K562 (cell line): ENCODE measurements around the gene CREB5. TPM values are rescaled to one million over a fixed set of nuclear protein-coding genes. Genes with fewer than 3 reads are reported as not detected.

ENCODE experiments used
- ATAC-seq: fragments of 200-7000 bp; cut with Tn5 transposase; 3 replicates; pipeline ENCODE4 v1.9.1; 2020; ENCODE audit warnings: moderate library complexity
- BruUV-seq: library from RNA; stranded (reverse); fragments of 400-500 nt; replicated peaks from 2 replicates; lab custom pipeline; 2021; lab: Mats Ljungman, UMichigan
- CTCF ChIA-PET: fragments of 300-600 bp; formaldehyde crosslinking; extraction: SDS; loops from one replicate; lab custom pipeline; 2021; ENCODE audit warnings: low intra/inter-chr PET ratio; lab: Yijun Ruan, JAX
- POLR2A ChIA-PET: fragments of 300-600, 350-650 bp; sonication (Branson Sonifier 250); formaldehyde crosslinking; extraction: SDS; loops from one replicate; lab custom pipeline; 2021; ENCODE audit warnings: antibody characterized with exemption, inconsistent platforms; lab: Yijun Ruan, JAX
- DNase-seq, 4 experiments: peaks; one replicate each; pipeline versions ENCODE4 v3.0.0 to v3.0.0-alpha.2; 2011 to 2018; ENCODE audit warnings: low spot score in 3 of 4, mixed read lengths in 3 of 4; ENCODE audit errors: extremely low read depth in 1 of 4
- FAIRE-seq: peaks from 2 replicates; lab custom pipeline; 2011; peaks lifted over from hg19 to GRCh38; lab: Jason Lieb, UNC
- H2AFZ ChIP-seq: 2 replicates; pipeline ENCODE4 v1.6.0; 2011; ENCODE audit warnings: low read depth, low read length, control low read depth, inconsistent platforms
- H3K27ac ChIP-seq: fragments of 200-600 bp; 3 replicates; pipeline ENCODE4 v1.8.0; 2011; ENCODE audit warnings: low read depth, mild to moderate bottlenecking, control low read depth, inconsistent platforms, low read length, moderate library complexity, mixed read lengths; ENCODE audit errors: extremely low read depth
- H3K27me3 ChIP-seq, 2 experiments: fragments of 300-600 bp in 1 of 2; 2 replicates in 1 of 2; 3 replicates in 1 of 2; pipeline versions ENCODE4 v1.6.0 to v1.8.0; 2011; ENCODE audit warnings: inconsistent platforms in 2 of 2, low read length in 2 of 2, mild to moderate bottlenecking in 1 of 2, mixed read lengths in 1 of 2, moderate library complexity in 1 of 2; ENCODE audit not compliant: control insufficient read depth in 2 of 2, insufficient read depth in 2 of 2
- H3K36me3 ChIP-seq: fragments of 300-600 bp; 3 replicates; pipeline ENCODE4 v1.8.0; 2011; ENCODE audit warnings: mild to moderate bottlenecking, low read length, inconsistent platforms; ENCODE audit not compliant: control insufficient read depth, insufficient read depth
- H3K4me1 ChIP-seq, 2 experiments: fragments of 200-600 bp in 1 of 2; replicated peaks in 1 of 2; 2 replicates in 1 of 2; 3 replicates in 1 of 2; pipeline versions ENCODE4 v1.5.1 to v1.8.0; 2011; ENCODE audit warnings: inconsistent platforms in 2 of 2, low read length in 2 of 2, mild to moderate bottlenecking in 1 of 2, mixed read lengths in 1 of 2, moderate library complexity in 1 of 2; ENCODE audit not compliant: control insufficient read depth in 2 of 2, insufficient read depth in 2 of 2
- H3K4me2 ChIP-seq: 2 replicates; pipeline ENCODE4 v1.6.1; 2011; ENCODE audit warnings: low read length, control low read depth, inconsistent platforms, mixed read lengths; ENCODE audit not compliant: insufficient read depth
- H3K4me3 ChIP-seq: fragments of 200-600 bp; sonication (generic), shearing (Covaris generic); 2 replicates; pipeline ENCODE4 v1.5.1; 2016; ENCODE audit warnings: control low read depth, inconsistent platforms
- H3K79me2 ChIP-seq: fragments of 200-600 bp; 3 replicates; pipeline ENCODE4 v1.8.0; 2011; ENCODE audit warnings: low read length, inconsistent platforms; ENCODE audit not compliant: control insufficient read depth, insufficient read depth
- H3K9ac ChIP-seq, 2 experiments: 2 replicates each; pipeline versions ENCODE4 v1.6.0 to v1.6.1; 2011; ENCODE audit warnings: low read depth in 2 of 2, low read length in 2 of 2, control low read depth in 1 of 2, inconsistent platforms in 1 of 2, mild to moderate bottlenecking in 1 of 2, mixed read lengths in 1 of 2; ENCODE audit not compliant: insufficient read depth in 1 of 2
- H3K9me1 ChIP-seq: one replicate; pipeline ENCODE4 v1.6.0; 2011; ENCODE audit warnings: inconsistent platforms, mild to moderate bottlenecking, low read length, moderate library complexity; ENCODE audit not compliant: control insufficient read depth, insufficient read depth
- H3K9me3 ChIP-seq: replicated peaks from 2 replicates; pipeline ENCODE4 v1.5.1; 2011; ENCODE audit warnings: low read depth, low read length, inconsistent platforms; ENCODE audit not compliant: control insufficient read depth, insufficient read depth
- H4K20me1 ChIP-seq: replicated peaks from 2 replicates; pipeline ENCODE4 v1.6.1; 2011; ENCODE audit warnings: low read length, inconsistent platforms, mixed read lengths; ENCODE audit not compliant: control insufficient read depth, insufficient read depth
- RFX1 ChIP-seq: fragments of 450-650 bp; IDR thresholded peaks from 2 replicates; pipeline ENCODE4 v1.6.1; 2016; ENCODE audit warnings: mild to moderate bottlenecking, moderate library complexity
- VEZF1 ChIP-seq: fragments of 200-800 bp; sonication (Bioruptor generic); IDR thresholded peaks from 2 replicates; pipeline ENCODE4 v1.6.1; 2017; ENCODE audit warnings: missing genetic modification characterization, missing compliant biosample characterization
- XRCC4 ChIP-seq: IDR thresholded peaks from one replicate; pipeline ENCODE4 v1.6.1; 2011; ENCODE audit not compliant: insufficient read depth, insufficient read length; ENCODE audit errors: extremely low read depth
- WGBS: fragments of 100-300 bp; shearing (Covaris generic); methylation state at CpG from one replicate; pipeline ENCODE4 v1.1.6; 2016; ENCODE audit warnings: low coverage, mixed read lengths; ENCODE audit not compliant: insufficient coverage; ENCODE audit errors: missing lambda C conversion rate; 5-methylcytosine and 5-hydroxymethylcytosine counted together
- in situ Hi-C: fragments of 300-500 bp; cut with MboI; formaldehyde crosslinking; loops from 4 replicates; pipeline ENCODE4 v1.15.0; 2018; ENCODE audit warnings: inconsistent platforms, mixed read lengths
- intact Hi-C: fragments of 100-400 bp; cut with micrococcal nuclease; formaldehyde crosslinking; loops from 2 replicates; pipeline ENCODE4 v1.14.2; 2022
- polyA plus RNA-seq, 8 experiments: library from polyadenylated mRNA; depleted of rRNA in 4 of 8; stranded (reverse) in 5 of 8; unstranded in 3 of 8; fragments of >200 nt; fragmentation: Nextera tagmentation in 2 of 8; fragmentation: Illumina TruSeq in 1 of 8; extraction: Ambion mirVana in 2 of 8; extraction: Trizol in 1 of 8; gene quantifications; 2 replicates each; pipeline versions ENCODE4 v1.2.1 to v1.2.3, GENCODE V29; 2011 to 2014; ENCODE audit warnings: inconsistent platforms in 1 of 8, missing spikeins in 1 of 8
- total RNA-seq, 7 experiments: library from RNA; depleted of rRNA in 6 of 7; stranded (reverse); fragments of >200 nt in 6 of 7; fragmentation: Illumina TruSeq in 2 of 7; extraction: Trizol in 2 of 7; gene quantifications; 2 replicates each; pipeline versions ENCODE4 v1.2.1 to v1.2.3, GENCODE V29; 2011 to 2021; ENCODE audit warnings: low replicate concordance in 1 of 7

CREB5 gene
- total and polyA plus RNA-seq, 9 of the 15 experiments (the other 6 are each of a cell fraction or from before 2014, with no cell fraction given), result 0.33 to 6.4 (median 1.8) TPM

- no peak for ATAC-seq
- in situ Hi-C loops (no loop called here), intact Hi-C loops (no loop called here)
- no peak overlapping the region for H3K27ac ChIP-seq
- no peaks in the 10 kb centered on the region for H3K36me3 ChIP-seq
- H2AFZ ChIP-seq, result no peak overlapping the region
- 0 out of 2 replicates have a peak, but pooled peaks have one; percentile 15 for TF ChIP-seq RFX1
- no peak for TF ChIP-seq XRCC4
- TF ChIP-seq VEZF1 (CRISPR knock-in tag), result no peak
- no peak overlapping the region for H3K4me2 ChIP-seq
- no peaks in the 10 kb centered on the region for H3K4me1 ChIP-seq
- WGBS, result 0% methylated on average over 1 of the region's 1 CpG
- H3K79me2 ChIP-seq, result no peaks in the 10 kb centered on the region
- H3K9ac ChIP-seq, result no peak overlapping the region
- no peaks in the 10 kb centered on the region for H3K9me1 ChIP-seq
- H4K20me1 ChIP-seq, result no peaks in the 10 kb centered on the region
- H3K9me3 ChIP-seq, result no peaks in the 10 kb centered on the region
- FAIRE-seq, result no peak
- DNase-seq, result no peak
- ChIA-PET POLR2A (no interaction called here), CTCF (no interaction called here)
- no peaks in the 10 kb centered on the region for H3K27me3 ChIP-seq
- no TSS peak for BruUV-seq
- H3K4me3 ChIP-seq, result no peak overlapping the region
These were observed 230.9 kb downstream of the CREB5 start for GRCh38 chr7:28643188-28643569.
